Aorta (tissue), 5 donors: Measurements from ENCODE around the gene CTSD. TPM values are rescaled to one million over a fixed set of nuclear protein-coding genes. Genes with fewer than 3 reads are reported as not detected.
"Not testable (repeated sequence)": the region's sequence is repeated elsewhere in the genome, so short reads cannot be mapped to it uniquely, and the experiment has no call there.

Experiments used
- ATAC-seq: fragments of 200-7000 bp; cut with Tn5 transposase; one replicate; pipeline ENCODE4 v1.9.1; 2022; ENCODE audit warnings: moderate library complexity; ENCODE audit not compliant: low FRiP score
- DNase-seq, 2 donors: peaks; one replicate each; pipeline ENCODE4 v3.0.0-alpha.2; 2020
- H3K27ac ChIP-seq, 2 donors: one replicate each; pipeline ENCODE4 v1.5.1; 2013; ENCODE audit warnings: low read length in 2 of 2, mild to moderate bottlenecking in 2 of 2, moderate library complexity in 2 of 2, control low read depth in 1 of 2, inconsistent platforms in 1 of 2, low read depth in 1 of 2
- H3K27me3 ChIP-seq, 2 donors: one replicate each; pipeline ENCODE4 v1.6.1; 2013; ENCODE audit warnings: control low read depth in 1 of 2, low read length in 1 of 2, mild to moderate bottlenecking in 1 of 2, moderate library complexity in 1 of 2; ENCODE audit not compliant: insufficient read depth in 2 of 2, control insufficient read depth in 1 of 2
- H3K36me3 ChIP-seq, 2 donors: one replicate each; pipeline ENCODE4 v1.6.1; 2013; ENCODE audit warnings: control low read depth in 1 of 2, low read length in 1 of 2, mild to moderate bottlenecking in 1 of 2; ENCODE audit not compliant: insufficient read depth in 2 of 2, control insufficient read depth in 1 of 2
- H3K4me1 ChIP-seq, 2 donors: one replicate each; pipeline ENCODE4 v1.6.1; 2013; ENCODE audit warnings: low read length in 2 of 2, control low read depth in 1 of 2, mild to moderate bottlenecking in 1 of 2, moderate library complexity in 1 of 2; ENCODE audit not compliant: insufficient read depth in 2 of 2, control insufficient read depth in 1 of 2
- H3K4me3 ChIP-seq, 2 donors: one replicate each; pipeline ENCODE4 v1.5.1; 2013; ENCODE audit warnings: low read length in 2 of 2, control low read depth in 1 of 2, mild to moderate bottlenecking in 1 of 2
- H3K9me3 ChIP-seq: one replicate; pipeline ENCODE4 v1.6.1; 2013; ENCODE audit warnings: mild to moderate bottlenecking, low read length; ENCODE audit not compliant: control insufficient read depth
- WGBS, 2 donors: extraction: QIAGEN DNeasy Blood & Tissue Kit; methylation state at CpG; one replicate each; pipeline ENCODE4 v1.1.7; 2013; 5-methylcytosine and 5-hydroxymethylcytosine counted together
- intact Hi-C, 2 donors: fragments of 100-400 bp; cut with DNase I; formaldehyde crosslinking; loops; one replicate each; pipeline versions ENCODE4 v1.14.2 to v1.15.0; 2022
- polyA plus RNA-seq, 2 donors: library from polyadenylated mRNA; stranded (reverse); fragments of 200-250 nt; gene quantifications; one replicate each; pipeline ENCODE4 v1.2.3, GENCODE V29; 2013
- total RNA-seq, 2 donors: library from RNA; stranded (reverse); fragmentation: NEBNext Ultra II Directional; extraction: Animal tissue kit (Norgen Biotek cat#: 25700); gene quantifications; one replicate each; pipeline ENCODE4 v1.2.1, GENCODE V29; 2021
- donor health status: healthy with polysubstance abuse.
- donor health status: Bipolar disorder and iron deficiency.
- donor health status: DM: no; HTN: no; CAD: no.
- donor health status: DM: no; HTN: no; CAD: no.
- donor health status: DM: yes; HTN: yes; CAD: no.

The CTSD gene
- total and polyA plus RNA-seq, 4 donors: 473 to 646 (median 577) TPM

- intact Hi-C loops: no loop called here
- WGBS, 2 donors: 93 to 94% methylated on average over 10 of the region's 10 CpGs
- no peaks in the 10 kb centered on the region for H3K36me3 ChIP-seq
- no peaks in the 10 kb centered on the region for H3K27me3 ChIP-seq
- ATAC-seq (no peak), DNase-seq (no peak)
- H3K4me3 ChIP-seq: no peak overlapping the region
- no peaks in the 10 kb centered on the region for H3K9me3 ChIP-seq
- no peak overlapping the region for H3K27ac ChIP-seq
- no peaks in the 10 kb centered on the region for H3K4me1 ChIP-seq
Observed at GRCh38 chr11:1773131-1773993, 9.6 kb upstream of the CTSD start.

GRCh38 chr11:1772270-1773130 lies 8.8 kb upstream of the CTSD start:
- peak; percentile 87 to 88 for DNase-seq
- no peaks in the 10 kb centered on the region for H3K27me3 ChIP-seq
- peak; percentile 87 for ATAC-seq
- no peaks in the 10 kb centered on the region for H3K4me1 ChIP-seq
- H3K9me3 ChIP-seq: no peaks in the 10 kb centered on the region
- H3K4me3 ChIP-seq: no peak overlapping the region
- WGBS, 2 donors: 41 to 45% methylated on average over 14 to 15 of the region's 15 CpGs
- intact Hi-C loops: no loop called here
- no peak overlapping the region for H3K27ac ChIP-seq
- H3K36me3 ChIP-seq: no peaks in the 10 kb centered on the region

GRCh38 chr11:1771700-1772099 lies 8.0 kb upstream of the CTSD start:
- H3K27ac ChIP-seq: no peak overlapping the region
- ATAC-seq: no peak
- H3K4me1 ChIP-seq: no peaks in the 10 kb centered on the region
- peak in 1 of 2 donors; percentile 62 for DNase-seq
- no peaks in the 10 kb centered on the region for H3K27me3 ChIP-seq
- H3K9me3 ChIP-seq: no peaks in the 10 kb centered on the region
- intact Hi-C loops: no loop called here
- WGBS, 2 donors: 92 to 94% methylated on average over 6 of the region's 6 CpGs
- no peak overlapping the region for H3K4me3 ChIP-seq
- no peaks in the 10 kb centered on the region for H3K36me3 ChIP-seq

- H3K9me3 ChIP-seq: no peaks in the 10 kb centered on the region
- no peaks in the 10 kb centered on the region for H3K36me3 ChIP-seq
- ATAC-seq (no peak), DNase-seq (peak in 1 of 2 donors; percentile 42)
- WGBS, 2 donors: 77 to 82% methylated on average over 18 of the region's 18 CpGs
- no peak overlapping the region for H3K4me3 ChIP-seq
- intact Hi-C loops: no loop called here
- H3K27me3 ChIP-seq: no peaks in the 10 kb centered on the region
- no peaks in the 10 kb centered on the region for H3K4me1 ChIP-seq
- no peak overlapping the region for H3K27ac ChIP-seq
Observed at GRCh38 chr11:1771273-1771672, 7.5 kb upstream of the CTSD start.

- ATAC-seq: no peak
- H3K27me3 ChIP-seq: no peaks in the 10 kb centered on the region
- no peak overlapping the region for H3K27ac ChIP-seq
- 86 to 88% methylated on average over 5 of the region's 5 CpGs for WGBS, 2 donors
- H3K4me1 ChIP-seq: no peaks in the 10 kb centered on the region
- H3K4me3 ChIP-seq: no peak overlapping the region
- peak in 1 of 2 donors; percentile 50 for DNase-seq
- no peaks in the 10 kb centered on the region for H3K9me3 ChIP-seq
- intact Hi-C loops: no loop called here
- H3K36me3 ChIP-seq: no peaks in the 10 kb centered on the region
Observed at GRCh38 chr11:1770528-1770927, 6.8 kb upstream of the CTSD start.

- no peak overlapping the region for H3K27ac ChIP-seq
Observed at GRCh38 chr11:1770061-1770460, 6.3 kb upstream of the CTSD start.

GRCh38 chr11:1769304-1769936 lies 5.7 kb upstream of the CTSD start:
- H3K27me3 ChIP-seq, H3K4me3 ChIP-seq, H3K4me1 ChIP-seq, ATAC-seq, H3K27ac ChIP-seq, H3K36me3 ChIP-seq, H3K9me3 ChIP-seq: not testable (repeated sequence)
- intact Hi-C loops: loop anchor here in 1 of 2 donors (5.0 kb wide), 1 partner anchor 53 kb away; no protein-coding TSS in a partner anchor
- peak in 1 of 2 donors; percentile 47 for DNase-seq
- 92 to 95% methylated on average over 9 of the region's 9 CpGs for WGBS, 2 donors

More at GRCh38 chr11:1770061-1770460, 6.3 kb upstream of the CTSD start:
- DNase-seq (no peak), ATAC-seq (no peak)
- Histone ChIP-seq H3K4me3 (no peak overlapping the region), H3K4me1 (no peaks in the 10 kb centered on the region), H3K9me3 (no peaks in the 10 kb centered on the region), H3K27me3 (no peaks in the 10 kb centered on the region), H3K36me3 (no peaks in the 10 kb centered on the region)
- 94 to 96% methylated on average over 7 of the region's 7 CpGs for WGBS, 2 donors
- intact Hi-C loops: no loop called here

- no peak overlapping the region for H3K27ac ChIP-seq
- 92 to 93% methylated on average over 7 of the region's 7 CpGs for WGBS, 2 donors
- no peak for ATAC-seq
- no peaks in the 10 kb centered on the region for H3K27me3 ChIP-seq
- DNase-seq: no peak
- intact Hi-C loops: loop anchor here in 1 of 2 donors (5.0 kb wide), 1 partner anchor 54 kb away; no protein-coding TSS in a partner anchor
- H3K9me3 ChIP-seq: no peaks in the 10 kb centered on the region
- H3K36me3 ChIP-seq: no peaks in the 10 kb centered on the region
- H3K4me1 ChIP-seq: no peaks in the 10 kb centered on the region
- no peak overlapping the region for H3K4me3 ChIP-seq
Observed at GRCh38 chr11:1768141-1768469, 4.4 kb upstream of the CTSD start.
